ENCODE data around the gene STK11IP. TPM values are rescaled to one million over a fixed set of nuclear protein-coding genes. Genes with fewer than 3 reads are reported as not detected.

Gene STK11IP
- total RNA-seq, 2 donors from 2014 or later, result 27.3 to 31.1 TPM

- Histone ChIP-seq H3K27ac (ENCODE audit: low read depth, low read length) (no peak overlapping the region), H3K36me3 (ENCODE audit: control insufficient read depth, insufficient read depth, low read length) (no peaks in the 10 kb centered on the region), H3K4me1 (ENCODE audit: control insufficient read depth, insufficient read depth, low read length) (peaks cover 6% of the 10 kb centered on the region), H3K27me3 (ENCODE audit: control insufficient read depth, insufficient read depth, low read length, poor library complexity, severe bottlenecking) (peaks cover 10% of the 10 kb centered on the region), H3K9me3 (ENCODE audit: control insufficient read depth, low read length) (no peaks in the 10 kb centered on the region), H3K4me3 (ENCODE audit: low read length) (no peak overlapping the region), H3K9ac (ENCODE audit: extremely low read depth, low read length, poor library complexity, severe bottlenecking) (no peak overlapping the region)
- DNase-seq, result no peak
- TF ChIP-seq CTCF (conservative IDR thresholded peaks at IDR 0.05), result no peak
- WGBS, 2 experiments (ENCODE audit: insufficient coverage in 1 of 2, insufficient read length in 1 of 2), result 91 to 93% methylated on average over 6 to 8 of the region's 8 CpGs
- Mint-ChIP-seq H3K4me1 (peaks cover 13% of the 10 kb centered on the region), H3K27ac (peak overlapping the region; percentile 72), H3K27me3 (ENCODE audit: insufficient read depth) (peaks cover 5% of the 10 kb centered on the region), H3K4me3 (no peak overlapping the region), H3K36me3 (ENCODE audit: low read depth) (peaks cover 7% of the 10 kb centered on the region), H3K9me3 (no peaks in the 10 kb centered on the region)
Measured at GRCh38 chr2:219642069-219642454, 44.4 kb downstream of the STK11IP start.

GRCh38 chr2:219642465-219643083 lies 44.9 kb downstream of the STK11IP start:
- H3K36me3 Mint-ChIP-seq (ENCODE audit: low read depth), result peaks cover 5% of the 10 kb centered on the region
- no peak overlapping the region for H3K27ac ChIP-seq (ENCODE audit: low read depth, low read length)
- peak; percentile 99 for DNase-seq
- no peaks in the 10 kb centered on the region for H3K36me3 ChIP-seq (ENCODE audit: control insufficient read depth, insufficient read depth, low read length)
- peaks cover 10% of the 10 kb centered on the region for H3K27me3 ChIP-seq (ENCODE audit: control insufficient read depth, insufficient read depth, low read length, poor library complexity, severe bottlenecking)
- peaks cover 13% of the 10 kb centered on the region for H3K4me1 Mint-ChIP-seq
- no peak overlapping the region for H3K9ac ChIP-seq (ENCODE audit: extremely low read depth, low read length, poor library complexity, severe bottlenecking)
- peaks cover 5% of the 10 kb centered on the region for H3K27me3 Mint-ChIP-seq (ENCODE audit: insufficient read depth)
- 18 to 20% methylated on average over 17 to 24 of the region's 24 CpGs for WGBS, 2 experiments (ENCODE audit: insufficient coverage in 1 of 2, insufficient read length in 1 of 2)
- H3K4me3 Mint-ChIP-seq, result no peak overlapping the region
- no peaks in the 10 kb centered on the region for H3K9me3 Mint-ChIP-seq
- peak overlapping the region; percentile 72 for H3K27ac Mint-ChIP-seq
- peaks cover 6% of the 10 kb centered on the region for H3K4me1 ChIP-seq (ENCODE audit: control insufficient read depth, insufficient read depth, low read length)
- H3K9me3 ChIP-seq (ENCODE audit: control insufficient read depth, low read length), result no peaks in the 10 kb centered on the region
- peak; percentile 99 for TF ChIP-seq CTCF (conservative IDR thresholded peaks at IDR 0.05)
- no peak overlapping the region for H3K4me3 ChIP-seq (ENCODE audit: low read length)

- H3K36me3 Mint-ChIP-seq (ENCODE audit: low read depth), result peaks cover 5% of the 10 kb centered on the region
- Histone ChIP-seq H3K9ac (ENCODE audit: extremely low read depth, low read length, poor library complexity, severe bottlenecking) (no peak overlapping the region), H3K9me3 (ENCODE audit: control insufficient read depth, low read length) (no peaks in the 10 kb centered on the region), H3K27me3 (ENCODE audit: control insufficient read depth, insufficient read depth, low read length, poor library complexity, severe bottlenecking) (peaks cover 10% of the 10 kb centered on the region), H3K4me3 (ENCODE audit: low read length) (no peak overlapping the region), H3K36me3 (ENCODE audit: control insufficient read depth, insufficient read depth, low read length) (no peaks in the 10 kb centered on the region), H3K4me1 (ENCODE audit: control insufficient read depth, insufficient read depth, low read length) (peaks cover 6% of the 10 kb centered on the region), H3K27ac (ENCODE audit: low read depth, low read length) (no peak overlapping the region)
- peaks cover 5% of the 10 kb centered on the region for H3K27me3 Mint-ChIP-seq (ENCODE audit: insufficient read depth)
- peaks cover 13% of the 10 kb centered on the region for H3K4me1 Mint-ChIP-seq
- TF ChIP-seq CTCF (conservative IDR thresholded peaks at IDR 0.05), result no peak
- no peaks in the 10 kb centered on the region for H3K9me3 Mint-ChIP-seq
- H3K27ac Mint-ChIP-seq, result no peak overlapping the region
- peak; percentile 46 for DNase-seq
- no peak overlapping the region for H3K4me3 Mint-ChIP-seq
- 94 to 97% methylated on average over 5 to 7 of the region's 7 CpGs for WGBS, 2 experiments (ENCODE audit: insufficient coverage in 1 of 2, insufficient read length in 1 of 2)
Measured at GRCh38 chr2:219643084-219643473, 45.4 kb downstream of the STK11IP start.
